Measurements from ENCODE around the gene CCND1. TPM values are rescaled to one million over a fixed set of nuclear protein-coding genes. Genes with fewer than 3 reads are reported as not detected.

CCND1 gene
- total RNA-seq, 1 experiment from 2014 or later: 372 TPM

- Histone ChIP-seq H2BK20ac (ENCODE audit: low read depth, low read length, poor library complexity, severe bottlenecking) (no peak overlapping the region), H3T11ph (ENCODE audit: low read length) (no peak overlapping the region), H4K20me1 (ENCODE audit: control insufficient read depth, insufficient read depth, insufficient read length) (peaks cover 2% of the 10 kb centered on the region), H3K14ac (ENCODE audit: insufficient read depth, low read length) (no peak overlapping the region), H3K79me1 (ENCODE audit: insufficient read depth, low read depth, low read length, poor library complexity, severe bottlenecking) (no peaks in the 10 kb centered on the region), H3K9ac (ENCODE audit: extremely low read depth, insufficient read length, low read length) (no peak overlapping the region), H3K4ac (ENCODE audit: low read depth, low read length) (no peak overlapping the region), H3K9me3 (ENCODE audit: control insufficient read depth, low read depth, low read length) (no peaks in the 10 kb centered on the region), H2BK5ac (ENCODE audit: insufficient read length, low read length) (no peak overlapping the region), H3K18ac (ENCODE audit: insufficient read length, low read depth, low read length) (no peak overlapping the region), H3K4me1 (ENCODE audit: insufficient read depth, low read length) (no peaks in the 10 kb centered on the region), H3K79me2 (ENCODE audit: insufficient read depth, low read length) (no peaks in the 10 kb centered on the region), H4K8ac (replicated peaks; ENCODE audit: insufficient read length, low read depth, low read length) (no peak overlapping the region), H4K91ac (ENCODE audit: insufficient read length, low read depth, low read length) (no peak overlapping the region), H3K27me3 (ENCODE audit: insufficient read depth, low read length) (no peaks in the 10 kb centered on the region), H3K23ac (ENCODE audit: insufficient read length, low read depth, low read length) (no peak overlapping the region), H4K5ac (ENCODE audit: insufficient read length, low read depth, low read length) (no peak overlapping the region), H2BK120ac (ENCODE audit: low read depth, low read length, poor library complexity, severe bottlenecking) (no peak overlapping the region), H3K4me2 (ENCODE audit: insufficient read depth, insufficient read length, low read length) (no peak overlapping the region), H2BK15ac (ENCODE audit: low read depth, low read length) (no peak overlapping the region), H3K56ac (ENCODE audit: insufficient read length, low read depth, low read length) (no peak overlapping the region), H3K23me2 (ENCODE audit: insufficient read length, low read depth, low read length, poor library complexity, severe bottlenecking) (no peaks in the 10 kb centered on the region), H2AK5ac (ENCODE audit: insufficient read length, low read length) (no peak overlapping the region), H2BK12ac (ENCODE audit: insufficient read length, low read depth, low read length) (no peak overlapping the region), H3K27ac (ENCODE audit: insufficient read length, low read depth, low read length) (no peak overlapping the region), H2AFZ (ENCODE audit: low read length) (no peak overlapping the region)
- H3K9me3 Mint-ChIP-seq: peaks cover 0 to 2% of the 10 kb centered on the region in 2 experiments; a peak in 3 of 5 replicates
- WGBS (ENCODE audit: extremely low coverage, insufficient read length, low lambda C conversion rate): no CpG with 5 or more reads among the region's 9 CpGs
- peaks cover 0 to 6% of the 10 kb centered on the region in 2 experiments; a peak in 2 of 4 replicates for H3K4me1 Mint-ChIP-seq
- peak; percentile 73 for DNase-seq
- peaks cover 23% of the 10 kb centered on the region for H3K27me3 Mint-ChIP-seq (ENCODE audit: low read depth)
- peak; percentile 89 for TF ChIP-seq CTCF (conservative IDR thresholded peaks at IDR 0.05)
- H3K27ac Mint-ChIP-seq: no peak overlapping the region
- H3K4me3 Mint-ChIP-seq: no peak overlapping the region
- H3K36me3 Mint-ChIP-seq (ENCODE audit: insufficient read depth in 1 of 3, low read depth in 3 of 3): no peaks in the 10 kb centered on the region; a peak in 1 of 7 replicates
Measured at GRCh38 chr11:69683764-69684333, 42.9 kb downstream of the CCND1 start.
